ENCODE measurements around the gene ZNF423.

ZNF423 gene

GRCh38 chr16:49757559-49758069, 98.3 kb downstream of the ZNF423 start:
- Histone ChIP-seq H3K9ac (ENCODE audit: low read length) (no peak overlapping the region), H3K9me2 (ENCODE audit: low read depth, low read length) (no peaks in the 10 kb centered on the region), H3K4me1 (ENCODE audit: insufficient read depth, low read length, severe bottlenecking) (no peaks in the 10 kb centered on the region), H3K79me2 (ENCODE audit: insufficient read depth, low read length) (no peaks in the 10 kb centered on the region), H3K36me3 (ENCODE audit: insufficient read depth, low read length) (no peaks in the 10 kb centered on the region), H3K4me3 (ENCODE audit: low read depth, low read length, poor library complexity, severe bottlenecking) (no peak overlapping the region), H3K4me2 (ENCODE audit: low read length) (no peak overlapping the region), H3K9me3 (ENCODE audit: low read length) (no peaks in the 10 kb centered on the region), H2AFZ (ENCODE audit: low read length) (no peak overlapping the region), H3F3A (ENCODE audit: insufficient read depth, low read length) (no peaks in the 10 kb centered on the region), H4K20me1 (ENCODE audit: insufficient read depth, low read length) (no peaks in the 10 kb centered on the region), H3K27ac (ENCODE audit: low read depth, low read length, poor library complexity, severe bottlenecking) (no peak overlapping the region), H3K27me3 (ENCODE audit: insufficient read depth, low read length) (no peaks in the 10 kb centered on the region)
- TF ChIP-seq EZH2 (IDR thresholded peaks at IDR 0.05; ENCODE audit: borderline replicate concordance, low read length) (no peak), CTCF (IDR thresholded peaks at IDR 0.05; ENCODE audit: low read length) (no peak)

DNA sequence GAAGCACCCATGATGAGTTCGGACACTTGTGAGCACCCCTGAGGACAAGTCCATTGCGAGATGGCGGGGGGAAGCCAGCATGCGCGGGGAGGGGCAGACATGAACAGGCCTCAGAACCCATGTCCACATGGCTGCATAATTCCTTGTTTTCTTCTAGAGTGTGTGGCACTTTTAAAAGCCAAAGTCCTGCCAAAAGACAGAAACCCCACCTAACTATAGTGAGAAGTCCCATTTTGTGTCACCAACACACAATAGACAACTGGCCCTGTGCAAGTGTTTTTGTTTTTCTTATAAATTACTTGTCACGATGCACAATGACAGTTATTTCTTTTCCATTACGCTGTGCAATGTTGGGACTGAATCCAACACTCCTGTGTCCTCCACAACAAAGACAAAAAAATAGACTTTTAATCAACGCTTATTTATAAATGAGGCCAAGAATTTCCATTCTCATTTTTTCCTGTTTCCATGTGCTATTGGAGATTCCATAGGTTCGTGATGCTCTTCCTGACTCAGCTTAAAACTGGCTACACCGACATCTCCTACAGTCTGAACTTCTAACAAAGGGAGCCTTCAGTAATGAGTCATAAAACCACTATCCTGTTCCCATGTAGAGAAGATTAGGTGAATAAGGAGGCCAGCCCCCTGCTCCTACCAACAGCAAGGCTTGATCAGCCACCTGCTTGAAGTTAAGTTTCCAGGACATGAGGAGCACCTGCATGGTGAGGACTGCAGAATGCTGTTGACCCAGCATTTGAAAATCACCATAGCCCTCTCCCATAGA, 98.9 kb downstream of the ZNF423 start:
- H3K9ac ChIP-seq (ENCODE audit: low read length): no peak overlapping the region
- H3K36me3 ChIP-seq (ENCODE audit: insufficient read depth, low read length): no peaks in the 10 kb centered on the region
- no peaks in the 10 kb centered on the region for H3K9me3 ChIP-seq (ENCODE audit: low read length)
- H3K9me2 ChIP-seq (ENCODE audit: low read depth, low read length): no peaks in the 10 kb centered on the region
- H3F3A ChIP-seq (ENCODE audit: insufficient read depth, low read length): no peaks in the 10 kb centered on the region
- H3K79me2 ChIP-seq (ENCODE audit: insufficient read depth, low read length): no peaks in the 10 kb centered on the region
- no peaks in the 10 kb centered on the region for H3K27me3 ChIP-seq (ENCODE audit: insufficient read depth, low read length)
- H3K4me2 ChIP-seq (ENCODE audit: low read length): no peak overlapping the region
- no peak overlapping the region for H2AFZ ChIP-seq (ENCODE audit: low read length)
- TF ChIP-seq EZH2 (IDR thresholded peaks at IDR 0.05; ENCODE audit: borderline replicate concordance, low read length): no peak
- TF ChIP-seq CTCF (IDR thresholded peaks at IDR 0.05; ENCODE audit: low read length): no peak
- H3K27ac ChIP-seq (ENCODE audit: low read depth, low read length, poor library complexity, severe bottlenecking): no peak overlapping the region
- no peaks in the 10 kb centered on the region for H4K20me1 ChIP-seq (ENCODE audit: insufficient read depth, low read length)
- H3K4me1 ChIP-seq (ENCODE audit: insufficient read depth, low read length, severe bottlenecking): no peaks in the 10 kb centered on the region
- no peak overlapping the region for H3K4me3 ChIP-seq (ENCODE audit: low read depth, low read length, poor library complexity, severe bottlenecking)

DNA sequence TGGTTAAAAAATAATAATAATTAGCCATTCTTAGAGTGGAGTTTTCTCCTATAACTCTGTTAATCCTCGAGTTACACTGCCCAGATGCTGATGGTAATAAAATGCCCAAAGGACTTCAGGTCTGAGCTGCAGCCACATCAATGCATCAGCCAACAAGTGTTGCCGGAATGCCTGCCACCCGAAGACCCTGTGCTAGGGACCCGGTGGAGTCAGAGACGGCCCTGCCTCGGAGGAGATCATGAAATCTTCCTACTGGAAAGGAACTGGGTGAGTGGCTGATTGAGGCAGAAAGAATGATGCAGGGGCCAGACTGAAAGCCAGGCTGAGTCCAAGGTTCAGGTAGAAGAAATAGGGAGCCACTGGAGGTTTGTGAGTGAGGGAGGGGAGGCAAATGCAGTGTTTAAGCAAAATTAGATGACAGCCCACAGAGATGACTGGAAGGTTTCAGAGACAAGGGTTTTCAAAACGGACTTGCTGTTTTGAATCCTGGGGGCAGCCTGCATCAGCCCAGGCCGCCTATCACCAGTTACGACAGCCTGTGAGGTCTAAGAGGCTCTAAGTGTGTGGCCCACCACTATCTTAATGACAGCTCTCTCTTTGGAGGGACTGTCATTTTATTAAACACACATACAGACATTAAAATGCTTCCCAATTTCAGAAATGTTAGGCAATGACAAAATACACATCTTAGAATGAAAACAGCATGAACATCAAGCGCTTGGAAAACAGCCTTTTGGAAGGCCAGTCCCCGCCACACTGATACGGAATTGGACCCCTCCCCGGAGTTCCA, 100.0 kb downstream of the ZNF423 start:
- H3K9ac ChIP-seq (ENCODE audit: low read length): no peak overlapping the region
- no peak overlapping the region for H3K4me3 ChIP-seq (ENCODE audit: low read depth, low read length, poor library complexity, severe bottlenecking)
- no peaks in the 10 kb centered on the region for H3K27me3 ChIP-seq (ENCODE audit: insufficient read depth, low read length)
- no peaks in the 10 kb centered on the region for H4K20me1 ChIP-seq (ENCODE audit: insufficient read depth, low read length)
- no peaks in the 10 kb centered on the region for H3K4me1 ChIP-seq (ENCODE audit: insufficient read depth, low read length, severe bottlenecking)
- H2AFZ ChIP-seq (ENCODE audit: low read length): no peak overlapping the region
- no peaks in the 10 kb centered on the region for H3K79me2 ChIP-seq (ENCODE audit: insufficient read depth, low read length)
- TF ChIP-seq EZH2 (IDR thresholded peaks at IDR 0.05; ENCODE audit: borderline replicate concordance, low read length) (no peak), CTCF (IDR thresholded peaks at IDR 0.05; ENCODE audit: low read length) (no peak)
- H3K9me2 ChIP-seq (ENCODE audit: low read depth, low read length): no peaks in the 10 kb centered on the region
- no peaks in the 10 kb centered on the region for H3F3A ChIP-seq (ENCODE audit: insufficient read depth, low read length)
- H3K9me3 ChIP-seq (ENCODE audit: low read length): no peaks in the 10 kb centered on the region
- no peak overlapping the region for H3K27ac ChIP-seq (ENCODE audit: low read depth, low read length, poor library complexity, severe bottlenecking)
- no peaks in the 10 kb centered on the region for H3K36me3 ChIP-seq (ENCODE audit: insufficient read depth, low read length)
- H3K4me2 ChIP-seq (ENCODE audit: low read length): no peak overlapping the region
